GM23338 (cell line): ENCODE measurements around the gene CA7. TPM values are rescaled to one million over a fixed set of nuclear protein-coding genes. Genes with fewer than 3 reads are reported as not detected.

Source experiments
- ATAC-seq: fragments of 200-7000 bp; cut with Tn5 transposase; 3 replicates; pipeline ENCODE4 v1.9.1; 2020
- DNase-seq: peaks from one replicate; pipeline ENCODE4 v3.0.0-alpha.2; 2015; ENCODE audit warnings: low spot score
- H2AFZ ChIP-seq: fragments of 200-600 bp; sonication (generic); 2 replicates; pipeline ENCODE4 v1.8.0; 2016; ENCODE audit warnings: antibody characterized with exemption, mild to moderate bottlenecking, moderate library complexity
- H3F3A ChIP-seq: fragments of 200-600 bp; sonication (generic); replicated peaks from 2 replicates; pipeline ENCODE4 v1.8.0; 2017; ENCODE audit warnings: antibody characterized with exemption, mixed run types, low read depth
- H3K27ac ChIP-seq: fragments of 200-600 bp; sonication (generic); 2 replicates; pipeline ENCODE4 v1.6.1; 2016; ENCODE audit warnings: low read depth
- H3K27me3 ChIP-seq: fragments of 200-600 bp; sonication (generic); 2 replicates; pipeline ENCODE4 v1.8.0; 2016; ENCODE audit warnings: mild to moderate bottlenecking, mixed run types, moderate library complexity; ENCODE audit not compliant: insufficient read depth
- H3K36me3 ChIP-seq: fragments of 200-600 bp; sonication (generic); 2 replicates; pipeline ENCODE4 v1.8.0; 2016; ENCODE audit warnings: mild to moderate bottlenecking; ENCODE audit not compliant: insufficient read depth
- H3K4me1 ChIP-seq: fragments of 200-600 bp; sonication (generic); 2 replicates; pipeline ENCODE4 v1.8.0; 2016; ENCODE audit warnings: mild to moderate bottlenecking, moderate library complexity; ENCODE audit not compliant: insufficient read depth
- H3K4me2 ChIP-seq: fragments of 200-600 bp; sonication (generic); 2 replicates; pipeline ENCODE4 v1.7.1; 2017; ENCODE audit warnings: mixed run types
- H3K4me3 ChIP-seq: fragments of 200-600 bp; sonication (generic); 2 replicates; pipeline ENCODE4 v1.6.1; 2016; ENCODE audit warnings: mixed run types
- H3K79me2 ChIP-seq: fragments of 200-600 bp; sonication (generic); replicated peaks from 2 replicates; pipeline ENCODE4 v1.8.0; 2017; ENCODE audit warnings: mild to moderate bottlenecking; ENCODE audit not compliant: insufficient read depth
- H3K9me2 ChIP-seq: fragments of 200-600 bp; sonication (generic); 2 replicates; pipeline ENCODE4 v1.8.0; 2017; ENCODE audit not compliant: insufficient read depth
- H4K20me1 ChIP-seq: fragments of 200-600 bp; sonication (generic); replicated peaks from 2 replicates; pipeline ENCODE4 v1.8.0; 2017; ENCODE audit warnings: mild to moderate bottlenecking; ENCODE audit not compliant: insufficient read depth
- H3K27ac Mint-ChIP-seq: 2 replicates; pipeline ENCODE4 v1.8.0; 2020; ENCODE audit warnings: inconsistent platforms, mild to moderate bottlenecking, moderate library complexity, mixed read lengths
- H3K27me3 Mint-ChIP-seq: 3 replicates; pipeline ENCODE4 v1.8.0; 2022; ENCODE audit warnings: low read depth, mild to moderate bottlenecking, moderate library complexity, mixed read lengths, inconsistent platforms; ENCODE audit not compliant: insufficient read depth, poor library complexity
- H3K36me3 Mint-ChIP-seq: 3 replicates; pipeline ENCODE4 v1.8.0; 2021; ENCODE audit warnings: low read depth, mild to moderate bottlenecking, inconsistent platforms, moderate library complexity, mixed read lengths
- H3K4me1 Mint-ChIP-seq: 3 replicates; pipeline ENCODE4 v1.8.0; 2020; ENCODE audit warnings: mild to moderate bottlenecking, inconsistent platforms, mixed read lengths
- H3K4me3 Mint-ChIP-seq: 3 replicates; pipeline ENCODE4 v1.8.0; 2021; ENCODE audit warnings: moderate library complexity, mild to moderate bottlenecking, inconsistent platforms, mixed read lengths
- H3K9me3 Mint-ChIP-seq: 3 replicates; pipeline ENCODE4 v1.8.0; 2020; ENCODE audit warnings: moderate library complexity, mild to moderate bottlenecking, inconsistent platforms, mixed read lengths
- CREB1 ChIP-seq: fragments of 250-450 bp; sonication (Bioruptor Pico); IDR thresholded peaks from 2 replicates; pipeline ENCODE4 v1.5.0; 2020; ENCODE audit warnings: low read depth, mild to moderate bottlenecking, moderate library complexity
- ETS1 ChIP-seq: IDR thresholded peaks from 2 replicates; pipeline ENCODE4 v1.6.1; 2016; ENCODE audit warnings: antibody characterized with exemption
- JUNB ChIP-seq: IDR thresholded peaks from one replicate; pipeline ENCODE4 v1.6.1; 2016; ENCODE audit warnings: antibody characterized with exemption; ENCODE audit not compliant: unreplicated experiment
- NANOG ChIP-seq: IDR thresholded peaks from 2 replicates; pipeline ENCODE4 v1.6.1; 2016; ENCODE audit warnings: antibody characterized with exemption, borderline replicate concordance
- POLR2AphosphoS5 ChIP-seq: IDR thresholded peaks from 2 replicates; pipeline ENCODE4 v1.6.1; 2016; ENCODE audit warnings: antibody characterized with exemption, low read depth
- REST ChIP-seq: IDR thresholded peaks from one replicate; pipeline ENCODE4 v1.6.1; 2018; ENCODE audit warnings: antibody characterized with exemption; ENCODE audit not compliant: unreplicated experiment
- ZNF114 ChIP-seq: fragments of 250-450 bp; sonication (Bioruptor Pico); IDR thresholded peaks from 2 replicates; pipeline ENCODE4 v1.5.0; 2020; ENCODE audit warnings: mild to moderate bottlenecking, moderate library complexity
- ZNF331 ChIP-seq: fragments of 250-450 bp; sonication (Bioruptor Pico); IDR thresholded peaks from 2 replicates; pipeline ENCODE4 v1.5.0; 2020; ENCODE audit warnings: low read depth, mild to moderate bottlenecking, moderate library complexity
- ZNF462 ChIP-seq: fragments of 250-450 bp; sonication (Bioruptor Pico); IDR thresholded peaks from 2 replicates; pipeline ENCODE4 v1.5.0; 2020; ENCODE audit warnings: mild to moderate bottlenecking, moderate library complexity
- polyA plus RNA-seq: library from polyadenylated mRNA; unstranded; fragments of >200 nt; fragmentation: Nextera tagmentation; extraction: Ambion mirVana; gene quantifications from 2 replicates; pipeline ENCODE4 v1.2.1, GENCODE V29; 2016
- total RNA-seq: library from RNA; depleted of rRNA; stranded (reverse); fragments of >200 nt; shearing (Covaris generic); gene quantifications from 2 replicates; pipeline ENCODE4 v1.2.3, GENCODE V29; 2014

The CA7 gene
- total and polyA plus RNA-seq, 2 experiments from 2014 or later: 2.1 to 2.8 TPM

GRCh38 chr16:66898933-66899309, 54.7 kb downstream of the CA7 start (continued):
- TF ChIP-seq ZNF462 (CRISPR knock-in tag): no peak

- no peak overlapping the region for H3K27ac Mint-ChIP-seq
- no peak for ATAC-seq
- no peak overlapping the region; the same call in 1 of the 2 replicates for H3K4me2 ChIP-seq
- TF ChIP-seq CREB1: no peak
- TF ChIP-seq ZNF331 (CRISPR knock-in tag): no peak
- no peak for TF ChIP-seq NANOG
- no peak for TF ChIP-seq JUNB
- no peak for TF ChIP-seq POLR2AphosphoS5
- TF ChIP-seq ZNF114 (CRISPR knock-in tag): no peak
- no peak for TF ChIP-seq ETS1
- TF ChIP-seq REST: no peak
Measured at GRCh38 chr16:66899310-66899944, 55.2 kb downstream of the CA7 start.

More at GRCh38 chr16:66899310-66899944, 55.2 kb downstream of the CA7 start:
- Mint-ChIP-seq H3K9me3 (no peaks in the 10 kb centered on the region; the same call in 2 of the 3 replicates), H3K4me3 (no peak overlapping the region; the same call in 2 of the 3 replicates), H3K36me3 (no peaks in the 10 kb centered on the region), H3K27me3 (peaks cover 11% of the 10 kb centered on the region), H3K4me1 (peaks cover 10% of the 10 kb centered on the region; the same call in 2 of the 3 replicates)
- Histone ChIP-seq H3K4me1 (peaks cover 8% of the 10 kb centered on the region; the same call in 1 of the 2 replicates), H3F3A (0 out of 2 replicates have a peak, but pooled peaks cover 4% of the 10 kb centered on the region), H3K27me3 (no peaks in the 10 kb centered on the region), H3K79me2 (no peaks in the 10 kb centered on the region), H4K20me1 (no peaks in the 10 kb centered on the region), H3K4me3 (no peak overlapping the region), H3K36me3 (no peaks in the 10 kb centered on the region), H2AFZ (no peak overlapping the region), H3K9me2 (no peaks in the 10 kb centered on the region), H3K27ac (no peak overlapping the region)
- DNase-seq: no peak
